ENCODE data around the gene MED23.

MED23 gene

GRCh38 chr6:131594074-131594473, 34.0 kb downstream of the MED23 start:
- H3K4me3 ChIP-seq (ENCODE audit: low read depth, low read length): no peak overlapping the region
- TF ChIP-seq CTCF (IDR thresholded peaks at IDR 0.05; ENCODE audit: low read depth, low read length): no peak

- no peak for TF ChIP-seq CTCF (IDR thresholded peaks at IDR 0.05; ENCODE audit: low read depth, low read length)
- no peak overlapping the region for H3K4me3 ChIP-seq (ENCODE audit: low read depth, low read length)
These were observed 35.1 kb downstream of the MED23 start for GRCh38 chr6:131592935-131593334.

GRCh38 chr6:131588643-131589042, 39.4 kb downstream of the MED23 start:
- TF ChIP-seq CTCF (IDR thresholded peaks at IDR 0.05; ENCODE audit: low read depth, low read length): no peak
- H3K4me3 ChIP-seq (ENCODE audit: low read depth, low read length): no peak overlapping the region

GRCh38 chr6:131587909-131588308, 40.1 kb downstream of the MED23 start:
- no peak overlapping the region for H3K4me3 ChIP-seq (ENCODE audit: low read depth, low read length)
- TF ChIP-seq CTCF (IDR thresholded peaks at IDR 0.05; ENCODE audit: low read depth, low read length): no peak

GRCh38 chr6:131586543-131586942, 41.5 kb downstream of the MED23 start:
- no peak for TF ChIP-seq CTCF (IDR thresholded peaks at IDR 0.05; ENCODE audit: low read depth, low read length)
- H3K4me3 ChIP-seq (ENCODE audit: low read depth, low read length): no peak overlapping the region

- TF ChIP-seq CTCF (IDR thresholded peaks at IDR 0.05; ENCODE audit: low read depth, low read length): no peak
- no peak overlapping the region for H3K4me3 ChIP-seq (ENCODE audit: low read depth, low read length)
These were observed 46.5 kb downstream of the MED23 start for GRCh38 chr6:131581523-131581922.

GRCh38 chr6:131575834-131576478, 52.1 kb downstream of the MED23 start:
- TF ChIP-seq CTCF (IDR thresholded peaks at IDR 0.05; ENCODE audit: low read depth, low read length): no peak
- H3K4me3 ChIP-seq (ENCODE audit: low read depth, low read length): no peak overlapping the region
